Measurements from ENCODE around the gene TAB3.

The TAB3 gene

DNA sequence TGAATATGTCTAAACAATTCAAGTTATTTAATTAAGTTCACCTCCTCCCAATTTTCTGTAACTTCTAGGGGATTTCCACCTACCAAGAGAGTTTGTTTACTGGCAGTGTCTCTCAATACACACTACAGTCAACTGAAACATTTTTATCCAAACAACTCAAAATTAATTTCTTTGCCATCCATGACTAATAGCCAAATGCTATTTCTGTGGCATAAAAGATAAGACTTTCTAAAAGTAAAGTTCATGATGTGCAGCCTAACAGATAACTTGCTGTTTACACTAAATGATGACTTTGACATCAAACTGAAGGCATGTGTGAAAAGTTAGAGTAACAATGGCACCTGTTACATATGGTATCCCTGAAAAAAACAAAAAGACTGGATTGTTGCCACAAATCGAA lies 7.3 kb downstream of the TAB3 start:
- no peak for DNase-seq

DNA sequence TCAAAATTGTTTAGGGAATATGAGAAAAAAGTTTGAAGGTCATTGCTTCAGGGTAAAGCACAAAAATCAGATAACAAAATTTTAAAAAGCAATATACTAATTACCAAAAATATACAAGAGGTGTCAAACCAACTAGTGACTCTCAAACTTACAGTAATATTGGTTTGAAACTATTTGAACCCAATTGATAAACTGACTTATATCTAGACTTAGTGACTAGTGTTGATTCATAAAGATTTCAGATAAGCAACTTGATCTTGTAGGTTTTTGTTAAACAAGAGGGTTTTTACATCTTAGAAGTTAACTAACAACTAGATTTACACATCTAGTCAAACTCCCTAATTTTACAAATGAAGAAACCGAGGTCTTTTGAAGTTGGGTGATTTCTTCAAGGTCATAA lies 7.7 kb downstream of the TAB3 start:
- no peak for DNase-seq

DNA sequence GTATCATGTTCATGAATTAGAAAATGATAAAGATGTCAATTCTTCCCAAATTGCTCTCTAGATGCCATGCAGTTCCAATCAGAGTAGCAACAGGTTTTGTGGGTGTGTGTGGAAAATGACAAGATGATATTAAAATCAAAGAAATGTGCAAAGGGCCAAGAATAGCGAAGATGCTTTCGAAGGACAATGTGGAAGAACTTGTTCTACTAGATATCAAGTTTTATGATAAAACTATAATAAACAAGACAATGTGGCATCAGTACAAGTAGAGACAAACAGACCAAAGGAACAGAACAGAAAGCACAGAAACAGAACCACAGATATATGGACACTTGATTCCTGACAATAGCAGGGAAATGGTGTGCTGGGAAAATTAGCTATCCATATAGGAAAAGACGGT lies 9.0 kb downstream of the TAB3 start:
- DNase-seq = no peak

DNA sequence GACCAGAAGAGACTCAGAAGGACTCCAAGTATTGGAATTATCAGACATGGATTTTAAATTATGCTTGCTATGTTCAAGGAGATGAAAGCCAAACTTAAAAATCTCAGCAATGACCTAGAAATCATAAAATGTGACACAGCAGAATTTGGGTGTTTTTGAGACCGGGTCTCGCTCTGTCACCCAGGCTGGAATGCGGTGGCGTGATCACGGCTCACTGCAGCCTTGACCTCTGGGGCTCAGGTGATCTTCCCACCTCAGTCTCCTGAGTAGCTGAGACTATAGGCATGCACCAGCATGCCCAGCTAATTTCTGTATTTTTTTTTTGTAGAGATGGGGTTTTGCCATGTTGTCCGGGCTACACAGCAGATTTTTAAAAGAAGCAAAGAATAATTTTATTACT lies 12.7 kb downstream of the TAB3 start:
- DNase-seq = no peak

DNA sequence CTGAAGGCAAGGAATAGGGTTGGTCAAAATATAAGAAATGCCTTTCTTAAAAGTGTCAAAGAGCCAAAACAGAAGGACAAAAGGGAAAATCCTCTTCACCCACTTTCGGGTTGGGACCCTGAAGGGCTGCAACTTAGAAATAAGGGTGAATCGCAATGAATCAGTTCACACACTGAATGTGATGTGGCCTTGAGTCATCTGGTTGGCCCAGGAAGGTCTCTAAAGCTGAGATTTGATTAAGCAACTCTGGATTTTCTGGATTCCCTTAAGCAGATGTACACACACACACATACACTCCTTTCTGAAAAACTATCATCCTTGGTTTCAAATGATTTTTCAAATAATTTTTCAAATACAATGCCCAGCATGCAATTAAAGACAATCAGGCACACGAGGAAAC lies 13.1 kb downstream of the TAB3 start:
- no peak for DNase-seq

DNA sequence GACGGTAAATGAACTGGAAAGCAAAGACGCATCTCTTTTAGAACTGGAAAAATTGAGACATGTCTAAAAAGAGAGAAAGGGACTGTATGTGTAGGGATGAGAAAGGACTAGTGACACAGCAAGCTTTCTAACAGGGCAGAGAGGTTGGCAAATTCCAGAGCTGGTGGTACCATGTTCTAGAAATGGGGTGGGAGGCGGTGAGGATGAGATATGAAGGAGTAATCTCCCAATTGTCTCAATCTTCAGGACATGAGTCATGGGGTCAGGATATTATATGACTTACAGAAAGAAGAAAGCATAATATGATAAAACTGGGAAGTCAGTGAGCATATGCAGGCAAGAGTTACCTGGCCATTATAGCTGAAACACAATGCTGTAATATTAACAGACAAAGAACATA lies 14.2 kb downstream of the TAB3 start:
- no peak for DNase-seq

DNA sequence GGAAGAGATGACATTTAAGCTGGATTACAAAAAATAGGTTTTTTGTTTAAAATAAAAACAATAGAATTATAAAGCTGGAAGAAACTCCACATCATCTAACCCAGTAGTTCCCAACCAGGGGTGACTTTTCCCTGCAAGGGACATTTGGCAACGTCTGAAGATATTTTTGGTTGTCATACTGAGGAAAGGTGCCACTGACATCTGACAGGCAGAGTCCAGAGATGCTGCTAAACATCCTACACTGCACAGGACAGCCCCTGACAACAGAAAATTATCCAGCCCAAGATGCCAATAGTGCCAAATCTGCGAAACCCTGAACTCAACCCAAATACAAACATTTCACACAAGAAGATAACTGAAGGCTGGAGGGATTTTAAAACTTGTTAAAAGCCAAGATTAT lies 18.5 kb downstream of the TAB3 start:
- DNase-seq = no peak

DNA sequence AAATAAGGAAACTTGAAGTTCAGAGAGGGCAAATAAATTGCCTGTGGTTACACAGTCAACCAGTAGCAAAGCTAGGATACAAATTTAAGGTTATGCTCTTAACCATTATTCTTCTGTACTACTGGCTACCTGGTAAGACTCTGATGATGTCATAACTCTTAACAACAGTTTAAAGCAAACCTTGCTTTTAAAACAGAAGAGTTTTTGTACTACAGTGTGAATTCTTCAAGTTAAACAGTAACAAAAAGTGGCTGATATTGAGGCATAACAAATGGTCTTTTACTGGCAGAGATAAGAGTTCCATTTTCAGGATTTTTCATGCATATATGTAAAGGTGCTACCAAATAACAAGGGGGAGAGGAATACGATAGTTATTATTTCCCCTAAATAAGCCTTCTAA lies 23.4 kb downstream of the TAB3 start:
- DNase-seq = no peak

DNA sequence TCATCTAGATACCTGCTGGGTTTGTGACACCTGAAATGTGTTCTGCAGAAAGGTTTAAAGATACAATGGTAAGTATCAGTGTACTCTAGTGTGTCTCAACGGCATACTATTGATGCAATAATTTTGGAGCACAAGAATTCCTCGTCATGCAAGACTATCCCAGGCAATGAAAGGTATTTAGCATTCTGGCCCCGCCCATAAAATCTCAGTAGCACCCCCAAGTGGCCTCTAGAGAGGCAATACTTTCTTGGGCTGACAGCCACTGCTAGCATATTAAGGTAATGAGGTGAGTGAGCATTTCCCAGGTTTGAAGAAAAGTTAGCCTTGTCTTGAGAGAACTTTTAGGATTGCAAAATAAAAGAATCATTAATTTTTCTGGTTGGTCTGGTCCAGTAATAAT lies 24.0 kb downstream of the TAB3 start:
- DNase-seq = no peak

DNA sequence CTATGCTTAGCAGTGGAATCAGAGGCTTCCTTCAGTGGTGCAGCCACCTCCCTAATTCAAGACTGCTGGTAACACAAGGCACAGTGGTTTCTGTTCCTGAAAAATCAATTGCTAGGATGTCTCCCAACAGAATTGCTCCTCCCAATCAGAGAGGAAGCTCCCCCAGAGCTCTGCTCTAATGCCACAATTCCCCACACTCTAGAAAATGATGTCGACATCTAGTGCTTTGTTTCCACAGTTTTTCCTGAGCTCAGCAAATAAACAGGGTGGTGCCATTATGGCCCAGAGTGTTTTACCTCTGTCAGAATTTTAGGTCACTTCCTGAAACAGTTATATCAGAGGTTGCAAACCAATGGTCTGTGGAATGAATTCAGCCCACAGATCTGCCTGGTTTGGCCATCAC lies 24.7 kb downstream of the TAB3 start:
- DNase-seq = no peak

DNA sequence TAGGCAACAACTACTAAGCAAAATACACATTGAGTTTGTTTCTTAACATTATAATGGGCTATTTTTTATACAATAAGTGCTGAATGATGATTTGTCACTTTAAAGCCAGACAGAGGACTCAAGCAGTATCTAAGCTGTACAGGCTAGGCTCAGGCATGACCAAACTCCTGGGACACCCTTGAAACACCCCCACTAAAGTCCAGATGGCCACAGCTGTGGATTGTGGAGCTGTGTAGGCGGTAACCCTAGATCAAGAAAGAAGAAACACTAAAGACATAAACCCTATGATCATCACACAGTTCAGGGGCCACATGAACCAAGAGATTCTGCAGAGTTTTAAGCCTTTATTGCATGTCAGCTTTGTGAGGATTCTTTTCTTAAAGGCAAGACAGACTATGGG lies 25.1 kb downstream of the TAB3 start:
- DNase-seq = no peak

DNA sequence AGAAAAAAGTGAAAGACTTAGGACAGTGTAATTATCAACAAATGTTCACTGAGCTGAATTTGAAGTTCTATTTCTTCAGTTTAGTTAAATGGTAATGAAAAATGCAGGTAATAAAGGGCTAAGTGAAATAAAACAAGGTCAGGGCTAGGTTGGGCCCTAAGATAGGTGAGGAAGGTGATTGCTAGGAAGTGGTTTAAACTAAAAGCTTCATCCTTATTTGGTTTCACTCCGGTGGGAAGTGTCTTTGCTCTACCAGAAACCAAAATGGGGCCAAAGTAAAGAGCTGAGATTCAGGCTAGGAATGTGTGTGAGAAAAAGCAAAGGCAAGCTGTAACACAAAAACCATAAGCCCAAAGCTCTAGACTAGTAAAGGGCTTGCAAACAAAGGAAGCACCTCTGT lies 31.0 kb downstream of the TAB3 start:
- DNase-seq = no peak

DNA sequence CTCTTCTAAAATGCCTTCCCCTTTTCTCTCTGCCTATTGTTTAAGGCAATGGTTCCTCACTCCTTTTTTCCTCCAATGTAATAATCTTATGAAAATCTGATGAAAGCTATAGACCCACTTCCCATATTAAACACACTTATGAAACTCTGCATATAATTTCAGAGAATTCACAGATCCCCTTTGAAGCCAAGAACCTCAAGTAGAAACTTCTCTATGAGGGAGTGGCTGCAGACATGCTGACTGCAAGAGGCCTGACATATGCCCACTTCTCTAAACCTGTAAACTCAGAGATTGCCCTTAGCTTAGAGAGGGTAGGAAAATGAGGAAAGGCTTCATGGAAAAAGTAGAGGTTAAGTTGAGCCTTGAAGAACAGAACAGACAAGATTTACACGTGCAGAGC lies 37.6 kb downstream of the TAB3 start:
- DNase-seq = no peak

DNA sequence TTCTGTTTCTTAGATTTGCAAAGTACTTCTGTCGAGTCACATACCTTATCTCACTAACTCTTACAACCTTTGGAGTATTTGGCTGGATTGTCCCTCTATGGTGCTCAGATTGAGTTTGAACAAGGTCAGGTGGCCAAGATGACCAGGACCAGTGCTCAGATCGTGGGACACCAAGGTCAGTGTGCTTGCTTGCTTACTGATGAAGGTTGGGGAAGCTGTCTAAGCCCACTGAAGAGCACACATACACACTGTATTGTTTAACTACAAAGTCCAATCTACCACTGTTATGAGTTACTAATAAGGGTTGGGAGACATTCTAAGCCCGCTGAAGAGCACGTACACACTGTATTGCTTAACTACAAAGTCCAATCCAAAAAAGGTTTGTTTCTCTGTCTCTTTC lies 53.7 kb downstream of the TAB3 start:
- no peak for DNase-seq

DNA sequence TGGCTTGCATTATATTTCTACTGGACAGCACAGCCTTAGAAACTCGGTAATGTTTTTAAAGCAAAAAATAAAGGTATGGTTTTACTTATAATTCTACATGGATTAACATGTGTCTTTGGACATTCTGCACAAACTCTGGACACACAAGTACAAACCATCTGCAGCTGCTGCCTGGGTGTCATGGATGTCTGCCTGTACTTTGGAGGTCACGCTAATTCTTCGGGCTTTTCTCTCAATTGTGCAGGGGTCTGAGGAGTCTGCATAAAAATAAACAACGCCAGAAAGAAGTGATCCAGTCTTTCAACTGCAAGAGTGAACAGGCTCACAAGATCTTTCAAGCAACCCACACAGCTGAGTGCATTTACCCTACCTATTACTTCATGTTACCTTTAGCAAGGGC lies 55.2 kb downstream of the TAB3 start:
- DNase-seq = no peak

DNA sequence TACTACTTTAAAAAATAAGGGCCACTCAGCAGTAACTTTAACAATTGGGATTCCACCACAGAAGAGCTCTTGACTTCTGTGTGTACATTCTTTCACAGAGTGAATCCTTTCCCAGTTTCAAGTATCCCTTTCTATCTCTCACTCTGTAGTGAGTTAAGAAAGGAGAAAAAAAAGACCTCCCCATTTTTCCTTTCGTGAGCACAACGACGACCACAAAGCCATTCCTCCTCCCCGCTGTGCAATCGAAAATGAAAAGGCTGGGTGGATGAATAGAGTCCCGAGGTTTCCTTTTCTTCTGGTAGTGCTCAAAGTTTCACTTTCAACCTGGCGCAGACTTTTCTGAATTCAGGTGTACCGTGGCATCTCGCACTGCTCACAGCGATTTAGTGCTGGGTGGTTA lies 58.0 kb downstream of the TAB3 start:
- no peak for DNase-seq

DNA sequence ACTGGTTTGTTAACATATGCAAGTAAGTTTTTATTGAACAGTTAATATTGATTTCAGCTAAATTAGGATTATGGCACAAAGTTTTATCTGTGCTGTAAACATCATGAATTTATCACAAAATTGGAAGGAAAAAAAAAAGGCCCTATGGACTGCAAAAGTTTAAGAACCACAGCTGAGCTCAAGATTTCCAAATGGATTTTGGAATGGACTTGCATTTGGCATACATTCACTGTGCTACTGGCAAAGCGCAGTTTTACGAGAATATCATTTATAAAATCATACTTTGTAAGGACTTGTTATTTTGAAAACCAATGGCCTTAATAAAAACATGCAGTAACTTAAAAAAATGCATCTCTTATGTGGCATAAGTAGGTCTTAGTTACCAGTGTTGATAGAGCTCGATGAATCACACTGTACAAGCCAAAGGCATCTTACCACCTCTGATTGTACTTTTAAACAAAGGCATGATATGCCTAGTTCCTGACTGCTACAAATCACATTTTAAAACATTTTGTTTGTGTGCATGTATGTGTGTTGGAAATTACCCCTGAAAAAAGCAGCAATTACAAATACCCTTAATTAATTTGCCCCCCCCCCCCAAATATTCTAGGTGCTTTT lies 58.6 kb downstream of the TAB3 start:
- no peak for DNase-seq

DNA sequence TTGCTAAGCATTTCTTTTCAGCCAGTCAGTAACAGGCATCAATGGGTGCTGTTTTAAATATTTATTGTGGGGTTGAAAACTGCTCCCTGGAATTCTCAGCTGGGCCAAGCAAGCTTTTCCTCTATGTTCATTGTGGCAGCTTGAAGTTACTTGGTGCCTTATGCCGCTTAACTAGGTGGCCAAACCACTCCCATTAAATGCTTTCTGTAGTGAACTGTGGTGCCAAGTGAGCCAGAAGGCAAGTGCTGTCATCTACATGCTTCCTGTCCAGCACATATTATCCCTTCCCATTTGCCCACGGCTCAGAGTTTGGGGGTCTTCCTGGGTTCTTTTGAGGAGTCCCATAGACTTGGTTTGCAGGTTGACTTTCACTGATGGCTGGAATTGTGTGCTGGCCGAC lies 64.8 kb downstream of the TAB3 start:
- no peak for DNase-seq

DNA sequence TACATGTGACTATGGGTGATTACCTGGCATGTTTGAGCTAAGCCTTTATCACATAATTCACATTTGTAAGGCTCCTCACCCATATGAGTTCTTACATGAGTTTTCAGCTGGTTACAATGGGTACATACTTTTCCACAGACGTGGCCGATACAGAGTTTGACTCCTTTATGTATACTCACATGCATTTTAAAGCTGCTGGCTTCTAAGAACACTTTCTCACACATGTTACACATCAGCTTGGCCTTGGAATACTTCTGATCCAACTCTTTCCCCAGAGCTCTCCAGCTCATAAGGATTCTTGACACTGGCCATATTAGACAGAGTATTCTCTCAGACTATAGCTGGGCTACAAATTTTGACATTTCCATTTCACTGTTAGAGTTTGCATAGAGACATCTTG lies 66.3 kb downstream of the TAB3 start:
- DNase-seq = no peak

DNA sequence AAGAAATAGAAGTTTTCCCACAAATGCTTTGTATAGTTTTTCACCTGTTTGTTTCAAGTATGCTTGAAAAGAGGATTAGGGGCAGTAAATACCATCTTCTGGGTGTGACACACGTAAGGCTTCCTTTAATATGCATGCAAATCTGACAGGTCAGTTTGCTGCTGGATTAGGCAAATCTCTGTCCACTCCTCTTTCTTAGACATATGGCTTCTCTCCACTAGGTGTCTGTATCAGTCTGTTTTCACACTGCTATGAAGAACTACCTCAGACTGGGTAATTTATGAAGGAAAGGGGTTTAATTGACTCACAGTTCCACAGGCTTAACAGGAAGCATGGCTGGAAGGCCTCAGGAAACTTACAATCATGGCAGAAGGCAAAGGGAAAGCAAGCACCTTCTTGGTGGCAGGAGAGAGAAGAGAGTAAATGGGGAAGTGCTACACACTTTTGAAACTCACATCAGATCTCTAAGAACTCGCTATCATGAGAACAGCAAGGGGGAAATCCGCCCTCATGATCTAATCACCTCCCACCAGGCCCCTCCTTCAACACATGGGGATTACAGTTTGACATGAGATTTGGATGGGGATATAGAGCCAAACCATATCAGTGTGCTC lies 66.9 kb downstream of the TAB3 start:
- DNase-seq = no peak

DNA sequence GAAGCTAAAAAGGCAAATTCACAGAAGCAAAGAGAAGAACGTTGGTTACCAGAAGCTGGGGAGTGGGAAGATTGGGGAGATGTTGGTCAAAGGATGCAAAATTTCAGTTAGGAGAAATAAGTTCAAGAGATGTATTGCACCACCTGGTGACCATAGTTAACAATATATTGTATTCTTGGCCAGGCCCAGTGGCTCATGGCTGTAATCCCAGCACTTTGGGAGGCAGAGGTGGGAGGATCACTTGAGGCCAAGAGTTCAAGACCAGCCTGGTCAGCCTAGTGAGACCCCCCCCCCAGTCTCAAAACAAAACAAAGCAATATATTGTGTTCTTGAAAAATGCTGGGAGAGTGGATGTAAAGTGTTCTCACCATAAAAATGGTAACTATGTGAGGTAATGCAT lies 67.9 kb downstream of the TAB3 start:
- no peak for DNase-seq

DNA sequence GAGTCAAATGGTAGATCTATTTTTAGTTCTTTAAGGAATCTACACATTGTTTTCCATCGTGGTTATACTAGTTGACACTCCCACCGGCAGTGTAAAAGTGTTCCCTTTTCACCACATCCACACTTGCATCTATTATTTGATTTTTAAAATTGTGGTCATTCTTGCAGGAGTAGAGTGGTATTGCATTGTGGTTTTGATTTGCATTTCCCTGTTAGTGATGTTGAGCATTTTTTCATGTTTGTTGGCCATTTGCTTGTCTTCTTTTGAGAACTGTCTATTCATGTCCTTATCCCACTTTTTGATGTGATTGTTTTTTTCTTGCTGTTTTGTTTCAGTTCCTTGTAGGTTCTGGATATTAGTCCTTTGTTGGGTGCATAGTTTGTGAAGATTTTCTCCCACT lies 70.0 kb downstream of the TAB3 start:
- no peak for DNase-seq

DNA sequence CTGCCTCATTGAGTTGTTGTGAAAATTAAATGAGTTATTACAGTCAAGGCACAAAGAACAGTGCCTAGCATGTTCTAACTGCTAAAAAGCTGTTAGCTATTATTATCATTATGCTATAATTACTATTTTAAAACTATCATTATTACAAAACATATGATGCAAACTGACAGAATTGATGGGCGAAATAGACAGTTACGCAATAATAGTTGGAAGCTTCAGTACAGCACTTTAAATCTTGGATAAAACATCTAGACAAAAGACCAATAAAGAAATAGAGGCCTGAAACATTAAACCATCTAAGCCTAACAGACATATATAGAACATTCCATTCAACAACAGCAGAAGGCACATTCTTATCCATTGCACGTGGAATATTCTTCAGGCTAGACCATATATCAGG lies 73.0 kb downstream of the TAB3 start:
- no peak for DNase-seq

DNA sequence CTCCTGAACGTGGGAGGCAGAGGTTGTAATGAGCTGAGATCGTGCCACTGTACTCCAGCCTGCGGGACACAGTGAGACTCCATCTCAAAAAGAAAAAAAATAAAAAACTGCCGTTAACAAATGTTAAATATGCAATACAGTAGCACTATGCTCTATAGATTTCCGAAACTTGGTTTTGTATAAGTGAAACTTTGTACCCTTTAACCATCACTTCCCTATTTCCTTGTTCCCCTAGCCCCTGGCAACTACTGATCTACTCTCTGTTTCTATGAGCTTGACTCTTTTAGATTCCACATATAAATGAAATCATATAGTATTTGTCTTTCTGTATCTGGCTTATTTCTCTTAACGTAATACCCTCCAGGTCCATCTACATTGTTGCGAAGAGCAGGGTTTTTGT lies 74.1 kb downstream of the TAB3 start:
- DNase-seq = no peak

DNA sequence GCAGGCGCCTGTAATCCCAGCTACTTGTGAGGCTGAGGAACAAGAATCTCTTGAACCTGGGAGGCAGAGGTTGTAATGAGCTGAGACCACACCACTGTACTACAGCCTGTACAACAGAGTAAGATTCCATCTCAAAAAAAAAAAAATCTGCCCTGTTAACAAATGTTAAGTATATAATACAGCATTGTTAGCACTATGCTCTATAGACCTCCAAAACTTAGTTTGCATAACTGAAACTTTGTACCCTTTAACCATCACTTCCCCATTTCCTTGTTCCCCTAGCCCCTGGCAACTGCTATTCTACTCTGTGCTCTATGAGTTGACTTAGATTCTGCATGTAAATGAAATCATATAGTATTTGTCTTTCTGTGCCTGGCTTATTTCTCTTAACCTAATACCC lies 76.7 kb downstream of the TAB3 start:
- no peak for DNase-seq

Measured in NCI-H1694 (cell line).